SK-N-SH treated with all-trans-retinoic acid at 6 μM for 48 hours (cell line): Measurements from ENCODE around the gene ZNF891.

Experiments used
- ARNTL ChIP-seq: fragments of 450-650 bp; formaldehyde crosslinking; IDR thresholded peaks from 2 replicates; pipeline ENCODE4 v1.5.0; 2020; ENCODE audit warnings: low read depth, mild to moderate bottlenecking, moderate library complexity, borderline replicate concordance
- CREB5 ChIP-seq: fragments of 250-450 bp; sonication (Bioruptor Pico); IDR thresholded peaks from 2 replicates; pipeline ENCODE4 v1.5.1; 2020; ENCODE audit warnings: low read depth, mild to moderate bottlenecking, moderate library complexity
- GLIS3 ChIP-seq: fragments of 250-450 bp; sonication (Bioruptor Pico); IDR thresholded peaks from 2 replicates; pipeline ENCODE4 v1.5.0; 2020; ENCODE audit warnings: mild to moderate bottlenecking, moderate library complexity
- ZFP30 ChIP-seq: fragments of 450-650 bp; formaldehyde crosslinking; IDR thresholded peaks from 2 replicates; pipeline ENCODE4 v1.5.0; 2022; ENCODE audit warnings: mild to moderate bottlenecking, moderate library complexity
- ZNF565 ChIP-seq: fragments of 450-650 bp; formaldehyde crosslinking; conservative IDR thresholded peaks from 2 replicates; pipeline ENCODE4 v1.5.0; 2020; ENCODE audit warnings: low read depth, mild to moderate bottlenecking, moderate library complexity
- ZNF70 ChIP-seq: fragments of 450-650 bp; formaldehyde crosslinking; IDR thresholded peaks from 2 replicates; pipeline ENCODE4 v1.5.0; 2020; ENCODE audit warnings: mild to moderate bottlenecking, moderate library complexity

DNA sequence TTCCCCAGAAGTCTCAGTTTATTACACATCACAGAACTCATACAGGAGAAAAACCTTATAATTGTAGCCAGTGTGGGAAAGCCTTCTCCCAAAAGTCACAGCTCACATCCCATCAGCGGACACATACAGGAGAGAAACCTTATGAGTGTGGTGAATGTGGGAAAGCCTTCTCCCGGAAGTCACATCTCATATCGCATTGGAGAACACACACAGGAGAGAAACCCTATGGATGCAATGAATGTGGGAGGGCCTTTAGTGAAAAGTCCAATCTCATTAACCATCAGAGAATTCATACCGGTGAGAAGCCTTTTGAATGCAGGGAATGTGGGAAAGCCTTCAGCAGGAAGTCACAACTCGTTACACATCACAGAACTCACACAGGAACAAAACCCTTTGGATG, 72.6 kb downstream of the ZNF891 start:
- TF ChIP-seq ZFP30 (CRISPR knock-in tag): no peak
- TF ChIP-seq ARNTL: no peak
- TF ChIP-seq CREB5 (CRISPR knock-in tag): no peak
- no peak for TF ChIP-seq GLIS3
- TF ChIP-seq ZNF565: no peak
- TF ChIP-seq ZNF70 (CRISPR knock-in tag): no peak
